Endothelial cell (in vitro differentiated cells): ENCODE data around the gene MTHFS. TPM values are rescaled to one million over a fixed set of nuclear protein-coding genes. Genes with fewer than 3 reads are reported as not detected.
"Not testable (repeated sequence)": the region's sequence is repeated elsewhere in the genome, so short reads cannot be mapped to it uniquely, and the experiment has no call there.

Experiments
- DNase-seq: peaks from one replicate; pipeline ENCODE4 v3.0.0; 2021; ENCODE audit warnings: low spot score
- H3K27ac Mint-ChIP-seq: one replicate; pipeline ENCODE4 v1.8.0; 2021; ENCODE audit warnings: mixed read lengths, inconsistent platforms; ENCODE audit not compliant: unreplicated experiment
- H3K27me3 Mint-ChIP-seq: one replicate; pipeline ENCODE4 v1.8.0; 2021; ENCODE audit warnings: mild to moderate bottlenecking, moderate library complexity, mixed read lengths, inconsistent platforms; ENCODE audit not compliant: unreplicated experiment
- H3K36me3 Mint-ChIP-seq: one replicate; pipeline ENCODE4 v1.8.0; 2021; ENCODE audit warnings: mild to moderate bottlenecking, low read depth, mixed read lengths, inconsistent platforms; ENCODE audit not compliant: unreplicated experiment
- H3K4me1 Mint-ChIP-seq: one replicate; pipeline ENCODE4 v1.8.0; 2021; ENCODE audit warnings: mild to moderate bottlenecking, mixed read lengths, inconsistent platforms; ENCODE audit not compliant: unreplicated experiment
- H3K4me3 Mint-ChIP-seq: one replicate; pipeline ENCODE4 v1.8.0; 2021; ENCODE audit warnings: mild to moderate bottlenecking, mixed read lengths, inconsistent platforms; ENCODE audit not compliant: unreplicated experiment
- H3K9me3 Mint-ChIP-seq: one replicate; pipeline ENCODE4 v1.8.0; 2021; ENCODE audit warnings: mixed read lengths, inconsistent platforms; ENCODE audit not compliant: unreplicated experiment
- total RNA-seq: library from RNA; stranded (reverse); fragmentation: NEBNext Ultra II Directional; extraction: Animal tissue kit (Norgen Biotek cat#: 25700); gene quantifications from one replicate; pipeline ENCODE4 v1.2.1, GENCODE V29; 2021; ENCODE audit not compliant: unreplicated experiment
- TF ChIP-seq, protein P1 (sequence below): fragments of 200-600 bp; sonication (generic); IDR thresholded peaks from one replicate; pipeline ENCODE4 v1.5.0; 2021; ENCODE audit warnings: antibody characterized with exemption; ENCODE audit not compliant: unreplicated experiment

The MTHFS gene
- total RNA-seq, 1 donor from 2014 or later, result 16.2 TPM

GRCh38 chr15:79939399-79939798, 42.6 kb upstream of the MTHFS start:
- TF ChIP-seq, protein P1, sequence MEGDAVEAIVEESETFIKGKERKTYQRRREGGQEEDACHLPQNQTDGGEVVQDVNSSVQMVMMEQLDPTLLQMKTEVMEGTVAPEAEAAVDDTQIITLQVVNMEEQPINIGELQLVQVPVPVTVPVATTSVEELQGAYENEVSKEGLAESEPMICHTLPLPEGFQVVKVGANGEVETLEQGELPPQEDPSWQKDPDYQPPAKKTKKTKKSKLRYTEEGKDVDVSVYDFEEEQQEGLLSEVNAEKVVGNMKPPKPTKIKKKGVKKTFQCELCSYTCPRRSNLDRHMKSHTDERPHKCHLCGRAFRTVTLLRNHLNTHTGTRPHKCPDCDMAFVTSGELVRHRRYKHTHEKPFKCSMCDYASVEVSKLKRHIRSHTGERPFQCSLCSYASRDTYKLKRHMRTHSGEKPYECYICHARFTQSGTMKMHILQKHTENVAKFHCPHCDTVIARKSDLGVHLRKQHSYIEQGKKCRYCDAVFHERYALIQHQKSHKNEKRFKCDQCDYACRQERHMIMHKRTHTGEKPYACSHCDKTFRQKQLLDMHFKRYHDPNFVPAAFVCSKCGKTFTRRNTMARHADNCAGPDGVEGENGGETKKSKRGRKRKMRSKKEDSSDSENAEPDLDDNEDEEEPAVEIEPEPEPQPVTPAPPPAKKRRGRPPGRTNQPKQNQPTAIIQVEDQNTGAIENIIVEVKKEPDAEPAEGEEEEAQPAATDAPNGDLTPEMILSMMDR, result no peak
- Mint-ChIP-seq H3K4me1 (peaks cover 10% of the 10 kb centered on the region), H3K27ac (no peak overlapping the region), H3K4me3 (no peak overlapping the region), H3K9me3 (no peaks in the 10 kb centered on the region), H3K27me3 (no peaks in the 10 kb centered on the region), H3K36me3 (no peaks in the 10 kb centered on the region)
- DNase-seq, result no peak

DNA sequence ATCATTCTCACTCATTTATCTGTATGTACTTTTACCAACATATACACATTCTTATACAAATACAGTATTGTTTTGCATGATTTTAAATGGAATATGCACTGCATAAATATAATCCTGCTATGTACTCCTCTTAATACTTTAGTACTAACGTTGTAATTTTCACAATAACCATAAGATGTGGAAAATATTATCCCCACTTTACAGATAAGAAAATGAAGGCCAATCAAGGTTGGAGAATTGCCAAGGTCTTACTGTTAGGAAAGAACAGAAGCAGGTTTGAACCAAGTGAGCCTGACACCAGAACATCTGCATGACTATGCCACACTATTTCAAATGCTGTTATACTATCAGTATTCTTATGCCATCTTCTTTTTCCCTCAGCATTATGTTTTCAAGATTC, 41.3 kb upstream of the MTHFS start:
- Mint-ChIP-seq H3K4me1 (peaks cover 14% of the 10 kb centered on the region), H3K27ac (no peak overlapping the region), H3K4me3 (no peak overlapping the region), H3K9me3 (no peaks in the 10 kb centered on the region), H3K36me3 (no peaks in the 10 kb centered on the region), H3K27me3 (no peaks in the 10 kb centered on the region)
- no peak for DNase-seq
- TF ChIP-seq, protein P1, result no peak

DNA sequence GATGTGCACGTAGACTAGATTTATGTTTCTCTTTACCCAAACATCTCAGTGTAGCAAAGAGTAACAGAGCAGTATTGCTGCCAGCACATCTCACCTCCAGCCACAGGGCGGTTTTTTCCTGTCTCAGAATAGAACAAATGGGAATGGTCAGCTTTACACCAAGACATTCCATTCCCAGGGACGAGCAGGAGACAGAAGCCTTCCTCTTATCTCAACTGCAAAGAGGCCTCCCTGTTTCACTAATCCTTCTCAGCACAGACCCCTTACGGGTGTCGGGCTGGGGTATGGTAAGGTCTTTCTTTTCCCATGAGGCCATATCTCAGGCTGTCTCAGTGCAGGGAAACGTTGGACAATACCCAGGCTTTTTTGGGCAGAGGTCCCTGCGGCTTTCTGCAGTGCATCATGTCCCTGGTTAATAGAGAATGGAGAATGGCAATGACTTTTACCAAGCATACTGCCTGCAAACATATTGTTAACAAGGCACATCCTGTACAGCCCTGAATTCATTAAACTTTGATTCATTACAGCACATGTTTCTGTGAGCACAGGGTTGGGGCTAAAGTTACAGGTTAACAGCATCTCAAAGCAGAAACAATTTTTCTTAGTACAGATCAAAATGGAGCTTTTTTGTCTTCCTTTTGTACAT, 38.9 kb upstream of the MTHFS start:
- H3K9me3 Mint-ChIP-seq, H3K36me3 Mint-ChIP-seq, H3K27ac Mint-ChIP-seq, H3K27me3 Mint-ChIP-seq, H3K4me3 Mint-ChIP-seq, DNase-seq: not testable (repeated sequence)
- peaks cover 16% of the 10 kb centered on the region for H3K4me1 Mint-ChIP-seq

GRCh38 chr15:79933231-79933630, 36.4 kb upstream of the MTHFS start:
- Mint-ChIP-seq H3K27ac (no peak overlapping the region), H3K4me3 (no peak overlapping the region), H3K4me1 (peaks cover 21% of the 10 kb centered on the region), H3K27me3 (peaks cover 4% of the 10 kb centered on the region), H3K36me3 (peaks cover 6% of the 10 kb centered on the region), H3K9me3 (no peaks in the 10 kb centered on the region)
- TF ChIP-seq, protein P1, result no peak
- no peak for DNase-seq

- Mint-ChIP-seq H3K27me3 (peaks cover 4% of the 10 kb centered on the region), H3K9me3 (no peaks in the 10 kb centered on the region)
Measured at GRCh38 chr15:79932447-79932846, 35.6 kb upstream of the MTHFS start.

More at GRCh38 chr15:79932447-79932846, 35.6 kb upstream of the MTHFS start:
- no peak overlapping the region for H3K27ac Mint-ChIP-seq
- DNase-seq, result no peak
- H3K4me1 Mint-ChIP-seq, result peaks cover 21% of the 10 kb centered on the region
- TF ChIP-seq, protein P1, result no peak
- peaks cover 6% of the 10 kb centered on the region for H3K36me3 Mint-ChIP-seq
- H3K4me3 Mint-ChIP-seq, result no peak overlapping the region
